Measurements from ENCODE around the gene RNF123.
"Not testable (repeated sequence)": the region's sequence is repeated elsewhere in the genome, so short reads cannot be mapped to it uniquely, and the experiment has no call there.

RNF123 gene

DNA sequence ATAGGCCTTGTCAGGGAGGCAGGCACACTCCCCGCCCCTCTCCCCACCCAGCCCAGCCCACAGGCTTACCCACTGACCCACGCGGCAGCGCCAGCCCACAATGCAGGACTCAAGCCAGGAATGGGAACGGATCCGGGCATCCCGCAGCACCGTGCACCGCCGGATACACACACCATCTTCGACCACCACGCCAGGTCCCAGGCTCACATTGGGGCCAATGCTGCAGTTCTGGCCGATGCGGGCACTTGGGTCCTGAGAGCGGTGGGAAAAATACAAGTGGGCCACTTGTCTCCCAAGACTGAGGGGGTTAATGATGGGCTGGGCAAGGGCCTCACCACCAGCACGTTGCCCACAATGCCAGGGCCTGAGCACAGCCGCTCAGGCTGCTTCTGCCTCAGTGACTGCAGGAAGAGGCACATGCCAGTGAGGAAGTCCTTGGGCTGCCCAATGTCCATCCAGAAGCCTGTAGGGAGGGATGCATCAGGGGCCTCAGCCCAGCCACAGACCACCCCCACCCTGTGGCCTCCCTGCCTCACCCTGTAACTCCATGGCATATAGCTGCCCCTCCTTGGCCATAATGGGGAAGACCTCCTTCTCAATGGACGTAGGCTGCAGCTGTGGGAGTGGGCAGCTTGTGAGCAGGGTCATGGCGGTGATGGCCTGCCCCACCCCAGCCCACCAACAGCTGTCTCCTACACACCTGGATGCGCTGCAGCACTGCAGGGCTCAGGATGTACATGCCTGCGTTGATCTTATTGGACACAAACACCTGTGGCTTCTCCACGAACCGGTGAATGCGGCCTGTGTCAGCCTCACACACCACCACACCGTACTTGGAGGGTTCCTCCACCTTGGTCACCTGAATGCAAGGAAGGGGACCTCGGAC is 32.8 kb downstream of the RNF123 start:
- no peak for DNase-seq

DNA sequence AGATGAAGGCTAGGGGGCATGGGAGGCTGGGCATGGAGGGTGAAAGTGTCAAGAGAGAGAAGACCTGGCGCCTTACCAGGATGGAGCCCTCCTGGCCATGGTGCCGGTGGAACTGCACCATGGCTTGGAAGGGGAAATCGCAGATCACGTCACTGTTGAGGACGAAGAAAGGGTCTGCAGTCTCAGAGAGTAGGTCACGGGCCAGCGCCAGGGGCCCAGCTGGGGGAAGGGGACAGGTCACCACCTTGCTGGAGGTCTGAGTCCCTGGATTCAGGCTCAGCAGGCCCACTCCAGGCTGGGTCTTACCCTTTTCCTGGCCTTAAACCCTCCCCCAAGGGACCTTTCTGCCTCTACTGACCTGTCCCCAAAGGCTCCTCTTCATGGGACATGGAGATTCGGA is 33.5 kb downstream of the RNF123 start:
- DNase-seq: no peak

DNA sequence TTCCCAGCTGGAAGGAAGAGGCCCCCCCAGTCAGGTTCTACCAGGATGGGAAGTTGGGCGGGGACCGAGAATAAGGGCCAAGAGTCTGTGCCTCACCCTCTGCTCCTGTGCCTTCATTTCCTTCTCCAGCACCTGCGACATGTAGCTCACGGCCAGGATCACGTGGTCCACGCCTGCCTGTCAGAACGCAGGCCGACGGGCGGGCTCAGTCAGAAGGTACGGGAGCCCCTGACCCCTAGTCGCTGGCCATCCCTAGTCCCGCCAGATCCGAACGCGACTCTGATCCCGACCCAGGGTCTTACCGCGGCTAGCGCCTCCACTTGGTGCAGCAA is 33.9 kb downstream of the RNF123 start:
- no peak for DNase-seq

DNA sequence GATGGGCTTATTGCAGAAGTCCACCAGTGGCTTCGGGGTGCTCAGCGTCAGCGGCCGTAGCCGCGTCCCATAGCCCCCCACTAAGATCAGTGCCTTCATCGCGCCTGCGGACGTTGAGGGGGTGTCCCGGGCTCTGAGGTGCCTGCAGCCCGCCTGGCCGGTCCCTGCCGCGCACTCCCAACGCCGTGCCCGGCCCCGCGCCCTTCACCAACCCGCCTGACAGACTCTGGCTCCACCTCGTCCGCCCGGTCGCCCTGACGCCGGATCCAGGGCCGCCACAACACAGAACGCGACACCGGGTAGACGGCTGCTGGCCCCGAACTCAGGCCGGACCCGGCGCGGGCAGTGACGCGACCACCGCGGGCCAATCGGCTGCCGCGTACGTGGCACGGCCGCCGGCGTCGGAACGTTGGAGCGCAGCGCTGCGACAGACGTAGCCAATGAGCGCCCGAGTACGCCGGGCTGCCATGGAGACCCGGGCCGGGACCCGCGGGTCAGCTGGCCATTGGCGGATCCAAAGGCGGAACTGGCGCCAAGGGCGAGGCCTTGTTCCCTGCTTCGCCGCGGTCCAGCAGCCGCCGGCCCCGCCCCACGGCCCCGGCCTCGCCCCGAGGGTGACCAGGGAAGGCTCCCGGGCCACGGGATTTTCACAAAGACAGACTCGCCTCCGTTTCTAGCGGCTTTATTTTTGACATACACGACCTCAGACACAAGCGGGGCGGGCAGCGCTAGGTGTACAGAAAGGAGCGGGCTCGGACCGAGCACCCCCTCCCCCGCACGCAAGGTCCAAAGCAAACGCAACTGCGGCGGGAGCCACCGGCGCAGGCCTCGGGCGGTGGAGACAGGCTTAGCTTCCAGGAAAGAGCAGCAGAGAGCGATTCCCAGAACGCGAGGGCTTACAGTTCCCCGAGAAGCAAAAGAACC is 34.5 kb downstream of the RNF123 start, which contains the start of gene GMPPB:
GMPPB (minus strand) TSS at position 324 of the 924 bp plus-strand sequence; CDS start at position 99, 225 bp downstream.
- peak; percentile 79 for DNase-seq

DNA sequence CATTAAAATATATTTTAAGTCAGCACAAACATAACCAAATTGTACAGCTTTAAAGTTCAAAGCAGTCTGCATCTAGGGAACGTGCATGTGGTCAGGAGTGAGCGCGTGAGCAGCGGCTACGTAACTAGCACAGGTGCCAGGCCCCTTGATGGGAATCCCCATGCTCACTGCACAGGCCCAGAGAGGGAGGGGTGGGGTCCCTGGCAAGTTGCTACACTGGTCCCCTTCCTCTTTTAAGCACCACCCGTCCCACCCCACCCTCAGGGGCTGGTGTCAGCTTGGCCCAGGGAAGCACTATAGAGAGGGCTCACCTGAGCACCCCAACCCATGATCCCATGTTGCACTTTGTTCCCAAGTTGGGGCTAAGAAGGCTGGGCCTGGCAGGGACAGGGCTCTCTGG is 35.2 kb downstream of the RNF123 start:
- no peak for DNase-seq

DNA sequence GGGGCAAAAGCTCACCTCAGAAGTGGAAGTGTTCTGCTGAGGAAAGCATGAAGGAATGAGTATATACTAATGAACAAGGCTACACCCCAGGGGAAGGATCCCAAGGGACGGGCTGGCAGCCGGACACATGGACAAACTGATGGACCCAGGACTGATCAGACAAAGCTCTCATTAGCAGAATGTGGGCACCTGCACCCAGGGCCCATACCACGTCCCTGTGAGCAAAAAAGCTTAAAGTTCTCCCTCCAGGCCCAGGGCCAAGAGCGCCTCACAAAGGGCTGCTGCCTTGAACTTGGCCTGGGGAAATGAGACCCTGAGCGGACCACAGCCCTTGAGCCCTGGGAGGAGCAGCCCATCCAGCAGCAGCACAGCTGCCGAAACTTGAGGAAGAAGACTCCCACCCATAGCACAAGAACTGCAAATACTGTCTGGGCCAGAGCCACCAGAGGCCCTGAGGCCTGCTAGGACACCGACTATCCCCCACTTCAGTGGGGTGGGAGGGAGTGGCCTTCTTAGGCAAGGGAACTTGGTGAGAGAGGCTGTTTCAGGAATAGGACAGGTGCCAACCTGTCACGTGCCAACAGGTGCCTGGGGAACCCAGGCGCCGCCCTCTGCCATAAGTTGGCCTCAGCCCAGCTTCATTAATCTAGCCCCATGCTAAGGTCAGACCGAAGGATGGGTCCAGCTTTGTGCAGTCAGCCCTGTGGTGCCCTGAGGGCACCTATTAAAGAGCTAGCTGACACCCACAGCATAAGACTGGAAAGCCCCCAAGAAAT is 36.7 kb downstream of the RNF123 start:
- no peak for DNase-seq

DNA sequence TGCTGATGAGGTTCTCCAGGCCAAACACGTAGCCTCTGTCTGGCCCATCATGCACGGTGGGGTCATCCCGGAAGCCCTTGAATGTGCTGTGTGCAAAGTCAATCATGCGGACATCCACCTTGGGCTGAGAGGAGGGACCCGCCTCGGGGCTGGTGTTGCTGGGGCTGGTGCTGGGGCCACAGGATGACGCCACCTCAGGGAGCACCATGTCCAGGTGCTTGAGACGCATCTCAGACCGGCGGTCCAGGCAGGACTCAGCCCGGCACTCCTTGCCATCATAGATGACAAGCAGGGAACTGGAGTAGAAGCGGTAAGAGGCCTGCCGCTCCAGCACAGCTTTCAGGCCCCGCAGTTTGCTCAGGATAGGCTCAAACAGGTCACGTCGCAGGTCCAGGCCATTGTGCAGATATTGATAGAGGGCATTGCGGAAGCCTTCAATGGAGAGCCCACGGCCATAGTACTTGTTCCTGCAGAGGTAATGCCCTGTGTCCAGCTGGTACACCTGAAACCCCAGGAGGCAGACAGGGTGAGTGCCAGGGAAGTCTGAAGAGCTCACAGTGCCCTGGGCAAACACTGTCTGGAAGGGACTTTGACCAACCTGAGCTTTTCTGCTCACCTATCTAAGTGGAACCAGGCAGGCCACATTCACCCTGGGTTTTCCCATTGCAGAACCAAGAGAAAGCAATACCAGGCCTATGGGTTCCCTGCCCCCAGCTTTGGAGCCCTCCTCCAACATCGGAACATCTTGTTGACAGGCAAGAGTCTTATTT is 38.0 kb downstream of the RNF123 start:
- DNase-seq: no peak

DNA sequence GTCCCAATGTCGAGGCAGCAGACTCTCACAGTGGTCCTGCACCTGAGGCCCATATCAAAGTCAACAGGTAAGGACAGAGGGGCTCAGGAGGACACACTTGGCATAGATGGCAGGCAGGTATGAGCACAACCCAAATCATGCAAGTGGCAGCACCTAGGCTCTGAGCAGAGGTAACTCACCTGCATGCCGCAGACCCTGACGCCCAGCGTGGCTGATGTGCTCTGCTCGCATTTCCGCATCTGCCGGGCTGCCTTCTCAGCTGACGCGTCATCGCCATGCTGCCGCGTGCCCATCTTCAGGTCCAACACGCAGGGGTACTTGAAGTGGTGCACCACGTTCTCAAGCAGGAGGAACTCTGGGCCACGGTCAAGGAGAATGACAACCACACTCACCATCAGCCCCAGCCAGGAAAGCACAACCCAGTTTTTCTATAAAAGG is 38.6 kb downstream of the RNF123 start:
- no peak for DNase-seq

DNA sequence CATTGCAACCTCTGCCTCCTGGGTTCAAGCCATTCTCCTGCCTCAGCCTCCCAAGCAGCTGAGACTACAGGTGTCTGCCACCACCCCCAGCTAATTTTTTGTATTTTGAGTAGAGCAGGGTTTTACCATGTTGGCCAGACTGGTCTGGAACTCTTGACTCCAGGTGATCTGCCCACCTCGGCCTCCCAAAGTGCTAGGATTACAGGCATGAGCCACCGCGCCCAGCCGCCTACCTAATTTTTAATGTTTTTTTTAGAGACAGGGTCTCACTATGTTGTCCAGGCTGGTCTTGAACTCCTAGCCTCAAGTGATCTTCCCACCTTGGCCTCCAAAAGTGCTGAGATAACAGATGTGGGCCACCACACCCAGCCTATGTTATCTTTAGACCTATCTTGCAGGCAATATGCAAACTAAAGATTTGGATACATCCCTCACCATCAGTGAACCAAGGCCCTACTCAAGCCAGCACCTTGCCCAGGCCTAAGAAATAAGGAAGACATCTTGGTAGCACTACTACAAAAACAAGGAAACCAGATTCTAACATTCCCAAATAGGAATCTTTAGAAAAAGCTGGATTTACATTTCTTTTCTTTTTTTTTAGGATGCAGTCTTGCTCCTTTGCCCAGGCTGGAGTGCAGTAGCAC is 40.7 kb downstream of the RNF123 start:
- DNase-seq: no peak

DNA sequence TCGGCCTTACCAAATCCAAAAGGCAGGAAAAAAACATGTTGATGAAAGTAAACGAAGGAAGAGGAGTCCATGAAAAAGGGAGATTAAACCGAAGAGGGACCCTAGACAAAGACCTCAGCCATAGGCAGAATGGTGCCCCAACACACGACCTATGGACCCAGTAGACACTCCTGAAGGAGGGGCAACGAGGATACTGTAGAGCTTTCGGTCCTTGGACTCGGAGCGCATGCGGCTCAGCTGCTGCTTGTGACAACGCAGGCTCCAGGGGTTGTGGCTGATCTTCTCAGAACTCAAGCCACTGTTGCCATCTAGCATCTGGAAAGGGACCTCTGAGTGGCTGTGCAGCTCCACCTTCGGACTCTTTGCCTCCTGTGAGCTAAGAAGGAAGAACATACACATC is 43.2 kb downstream of the RNF123 start:
- DNase-seq: no peak

DNA sequence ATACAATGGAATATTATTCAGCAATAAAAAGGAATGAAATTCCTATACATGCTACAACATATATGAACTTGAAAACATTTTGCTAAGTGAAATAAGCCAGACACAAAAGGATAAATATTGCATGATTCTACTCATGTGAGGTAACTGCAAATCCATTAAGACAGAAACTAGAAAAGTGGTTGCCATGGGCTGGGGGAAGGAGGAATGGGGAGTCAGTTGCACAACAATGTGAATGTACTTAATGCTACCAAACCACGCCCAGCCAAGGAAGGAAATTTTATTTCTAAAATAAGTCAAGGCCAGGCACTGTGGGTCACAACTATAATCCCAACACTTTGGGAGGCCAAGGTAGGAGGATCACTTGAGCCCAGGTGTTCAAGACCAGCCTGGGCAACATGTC is 44.2 kb downstream of the RNF123 start:
- no peak for DNase-seq

DNA sequence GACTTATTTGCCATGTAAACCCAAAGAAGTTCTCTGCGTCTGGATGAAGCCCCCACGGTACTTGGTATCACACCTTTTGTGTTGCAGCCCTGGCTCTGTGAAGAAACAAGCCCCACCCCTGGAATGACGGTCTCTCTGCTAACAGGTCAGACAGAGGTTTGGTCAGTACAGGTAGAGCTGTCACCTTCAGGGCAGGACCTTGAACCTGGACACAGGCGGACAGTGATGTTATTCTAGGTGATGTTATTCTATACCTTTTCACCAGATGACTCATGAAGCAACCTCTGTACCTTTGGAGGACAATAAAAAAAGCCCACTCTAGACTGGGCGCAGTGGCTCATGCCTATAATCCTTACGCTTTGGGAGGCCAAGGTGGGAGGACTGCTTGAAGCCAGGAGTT is 45.4 kb downstream of the RNF123 start:
- DNase-seq: no peak

DNA sequence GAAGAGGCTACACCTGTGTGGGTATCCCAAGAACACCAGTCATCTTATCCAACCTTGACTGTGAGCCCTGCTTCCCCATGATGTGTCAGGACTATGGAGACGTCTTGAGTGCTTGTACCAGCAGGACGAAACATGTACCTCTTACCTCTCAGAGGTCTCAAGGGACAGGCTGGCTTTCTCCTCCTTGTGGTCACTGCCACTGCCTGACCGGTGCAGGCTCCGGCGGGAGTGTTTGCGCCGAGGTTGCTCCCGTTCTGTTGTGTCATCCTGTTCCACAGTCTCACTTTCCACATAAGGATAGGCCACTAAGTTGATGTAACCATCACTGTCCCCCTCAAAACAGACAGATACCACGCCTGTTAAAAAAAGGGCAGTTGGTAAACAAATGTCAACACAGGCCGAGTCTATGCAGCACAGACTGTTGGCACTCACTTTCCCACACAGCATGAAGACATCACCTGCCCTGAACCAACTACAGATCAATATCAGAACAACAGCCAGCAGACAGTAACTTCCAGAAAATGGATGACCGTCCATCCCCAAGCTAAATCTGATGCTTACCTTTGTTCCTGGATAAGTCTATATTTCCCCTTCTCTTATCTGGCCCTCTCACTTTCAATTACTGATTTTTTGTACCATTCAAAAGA is 48.8 kb downstream of the RNF123 start:
- no peak for DNase-seq

DNA sequence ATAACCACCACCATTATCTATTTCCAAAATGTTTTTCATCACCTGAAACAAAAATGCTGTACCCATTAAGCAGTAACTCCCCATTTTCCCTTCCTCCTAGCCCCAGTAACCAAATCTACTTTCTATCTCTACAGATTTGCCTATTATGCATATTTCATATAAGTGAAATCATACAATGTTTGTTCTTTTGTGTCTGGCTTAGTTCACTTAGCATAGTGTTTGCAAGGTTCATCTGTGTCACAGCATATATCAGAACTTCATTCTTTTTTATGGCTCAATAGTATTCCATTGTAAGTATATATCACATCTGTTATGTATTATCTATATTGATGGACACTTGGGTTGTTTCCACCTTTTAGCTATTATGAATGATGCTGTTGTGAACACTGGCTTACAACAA is 51.1 kb downstream of the RNF123 start:
- DNase-seq: no peak

DNA sequence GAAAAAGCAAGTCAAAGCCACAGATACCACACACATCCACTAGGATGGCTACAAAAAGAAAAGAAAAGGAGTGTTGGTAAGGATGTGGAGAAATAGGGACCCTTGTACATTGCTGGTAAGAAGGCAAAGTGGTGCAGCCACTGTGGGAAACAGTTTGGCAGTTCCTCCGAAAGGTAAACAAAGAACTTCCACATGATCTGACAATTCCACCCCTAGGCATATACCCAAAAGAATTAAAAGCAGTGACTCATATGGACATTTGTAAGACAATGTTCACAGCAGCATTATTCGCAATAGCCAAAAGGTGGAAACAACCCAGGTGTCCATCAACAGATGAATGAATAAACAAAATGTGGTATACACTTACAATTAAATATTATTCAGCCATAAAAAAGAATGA is 56.6 kb downstream of the RNF123 start:
- no peak for DNase-seq

DNA sequence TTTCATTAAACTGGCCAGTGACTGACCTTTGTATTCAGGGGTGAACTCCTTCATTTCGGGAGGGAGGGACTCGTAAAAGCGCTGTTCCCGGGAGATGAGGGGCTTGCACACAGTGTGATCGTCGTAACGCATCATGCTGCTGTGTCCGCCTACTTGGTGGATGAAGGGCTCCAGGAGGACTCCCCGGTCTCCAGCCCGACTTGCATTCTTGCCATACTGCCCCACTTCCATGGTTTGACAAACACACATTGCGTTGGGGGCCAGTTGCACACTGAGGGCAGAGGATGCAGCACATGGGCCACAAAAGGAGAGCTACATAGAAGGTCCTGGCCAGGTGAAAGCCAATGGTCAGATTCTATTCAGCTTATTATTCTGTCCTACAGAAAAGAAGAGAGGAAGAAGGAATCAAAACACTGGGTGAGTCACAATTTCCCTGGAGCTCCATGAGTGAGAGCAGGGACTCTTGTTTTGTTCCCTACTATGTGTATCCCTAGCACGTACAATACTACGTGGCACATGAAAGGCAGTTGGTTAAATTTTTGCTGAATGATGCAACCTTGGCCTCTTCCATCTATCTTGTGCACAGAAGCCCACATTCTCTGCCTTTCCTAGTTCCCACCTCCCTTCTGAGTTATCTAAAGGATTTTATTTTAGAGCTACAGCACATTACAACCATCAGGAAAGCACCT is 58.6 kb downstream of the RNF123 start:
- DNase-seq: no peak

DNA sequence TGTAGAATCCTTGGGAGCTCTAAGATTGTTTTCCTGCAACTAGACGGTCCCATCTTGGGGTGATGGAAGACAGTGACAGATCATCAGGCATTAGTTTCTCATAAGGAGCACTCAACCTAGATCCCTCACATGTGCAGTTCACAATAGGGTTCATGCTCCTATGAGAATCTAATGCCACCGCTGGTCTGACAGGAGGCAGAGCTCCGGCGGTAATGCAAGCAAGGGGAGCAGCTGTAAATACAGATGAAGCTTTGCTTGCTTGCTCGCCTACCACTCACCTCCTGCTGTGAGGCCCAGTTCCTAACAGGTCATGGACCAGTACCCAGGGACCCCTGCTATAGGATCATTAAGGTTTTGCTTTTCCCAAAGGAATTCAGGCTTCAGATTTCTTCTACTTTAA is 59.5 kb downstream of the RNF123 start:
- not testable (repeated sequence) for DNase-seq

DNA sequence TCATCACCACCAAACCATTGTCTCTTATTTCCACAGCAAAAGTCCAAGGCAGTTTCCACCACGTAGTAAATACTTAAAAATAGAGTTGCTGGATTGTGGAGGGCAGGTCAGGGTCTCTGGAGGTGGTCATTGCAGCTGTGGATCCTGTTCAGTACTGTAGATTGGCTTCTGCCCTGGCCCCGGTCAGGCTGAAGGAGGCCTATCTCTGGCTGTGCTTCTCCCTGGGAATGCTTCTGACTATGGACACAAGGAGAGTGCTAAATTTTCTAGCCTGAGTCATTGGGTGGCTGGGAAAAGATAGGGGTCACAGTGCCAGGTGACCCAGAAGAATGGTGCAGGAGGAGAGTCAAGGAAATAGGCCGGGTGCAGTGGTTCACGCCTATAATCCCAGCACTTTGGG is 60.7 kb downstream of the RNF123 start:
- DNase-seq: no peak

DNA sequence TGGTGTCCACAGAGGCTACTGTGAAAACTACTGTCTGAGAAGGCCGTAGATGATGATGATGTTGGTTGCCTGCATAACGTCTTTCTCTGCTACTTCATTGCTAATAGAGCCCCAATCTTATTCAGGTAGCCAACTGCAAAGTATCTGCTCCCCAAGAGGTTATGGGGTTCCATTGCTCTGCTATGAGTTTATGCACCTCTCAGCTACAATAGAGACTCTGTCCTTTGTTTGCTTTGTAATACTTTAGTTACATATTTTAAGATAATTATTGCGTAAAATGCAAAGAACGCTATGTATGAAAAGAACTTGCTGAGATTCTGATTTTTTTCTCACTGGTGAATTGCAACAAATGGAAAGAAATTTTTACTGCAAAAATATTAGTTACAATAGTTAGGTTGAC is 62.1 kb downstream of the RNF123 start:
- DNase-seq: no peak

DNA sequence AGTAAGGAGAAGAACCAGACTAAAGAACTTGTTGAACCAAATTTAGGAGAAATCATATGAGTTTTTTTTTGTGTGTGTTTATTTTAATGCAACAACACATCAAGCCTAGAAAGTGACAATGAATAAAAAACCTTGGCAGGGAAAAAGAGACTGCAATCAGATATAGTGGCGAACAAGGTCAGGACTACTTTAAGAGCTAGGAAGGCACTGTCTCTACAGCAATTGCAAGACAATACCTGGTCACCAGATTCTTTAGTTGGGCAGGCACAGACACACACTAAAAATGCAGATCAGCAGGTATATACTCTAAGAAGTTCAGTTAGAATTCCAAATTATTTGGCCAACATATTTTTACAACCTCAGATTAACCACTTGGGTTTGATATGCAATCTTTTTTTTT is 65.2 kb downstream of the RNF123 start:
- DNase-seq: no peak

DNA sequence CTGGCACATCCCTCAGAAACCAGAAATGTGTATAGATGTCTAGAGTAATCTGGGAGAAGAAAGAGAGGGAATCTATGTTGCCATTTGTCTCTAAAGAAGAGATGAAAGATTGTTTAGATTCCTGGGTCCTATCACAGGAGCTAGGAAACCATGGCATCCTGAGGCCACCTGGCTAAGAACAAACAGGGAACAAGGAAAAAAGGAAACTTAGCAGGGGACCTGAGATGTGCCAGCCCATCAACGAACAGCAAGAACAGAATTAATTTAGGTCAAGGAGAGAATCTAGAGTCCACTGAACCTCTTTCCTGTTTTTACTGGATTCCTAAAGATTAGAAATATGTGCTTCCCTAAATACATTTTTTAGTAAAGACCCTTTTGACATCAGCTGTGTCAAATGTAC is 66.7 kb downstream of the RNF123 start:
- no peak for DNase-seq

All from NCI-H2107 (cell line).